Astrocyte (in vitro differentiated cells and primary cell): ENCODE data around the gene GDF7. TPM values are rescaled to one million over a fixed set of nuclear protein-coding genes. Genes with fewer than 3 reads are reported as not detected.
A peak's percentile ranks its signal among the peaks of the same experiment; 100 is the strongest.

ENCODE experiments used
- DNase-seq: peaks from one replicate; pipeline ENCODE4 v3.0.0-alpha.2; 2010; ENCODE audit warnings: low read depth
- FAIRE-seq: peaks from 2 replicates; lab custom pipeline; 2011; peaks lifted over from hg19 to GRCh38; lab: Jason Lieb, UNC
- H2AFZ ChIP-seq: 2 replicates; pipeline ENCODE4 v1.6.0; 2012; ENCODE audit warnings: low read depth, low read length, inconsistent platforms
- H3K27ac ChIP-seq: 2 replicates; pipeline ENCODE4 v1.5.1; 2011; ENCODE audit warnings: low read depth, low read length, inconsistent platforms
- H3K27me3 ChIP-seq: 2 replicates; pipeline ENCODE4 v1.6.0; 2011; ENCODE audit warnings: low read length, inconsistent platforms; ENCODE audit not compliant: insufficient read depth
- H3K36me3 ChIP-seq: 2 replicates; pipeline ENCODE4 v1.5.1; 2011; ENCODE audit warnings: low read length, inconsistent platforms; ENCODE audit not compliant: insufficient read depth
- H3K4me1 ChIP-seq: 2 replicates; pipeline ENCODE4 v1.5.1; 2011; ENCODE audit warnings: low read length, inconsistent platforms; ENCODE audit not compliant: insufficient read depth
- H3K4me2 ChIP-seq: 2 replicates; pipeline ENCODE4 v1.6.0; 2012; ENCODE audit warnings: low read length, inconsistent platforms
- H3K4me3 ChIP-seq: 2 replicates; pipeline ENCODE4 v1.5.1; 2011; ENCODE audit warnings: low read depth, mild to moderate bottlenecking, low read length, inconsistent platforms; ENCODE audit not compliant: insufficient read depth
- H3K79me2 ChIP-seq: 2 replicates; pipeline ENCODE4 v1.6.0; 2012; ENCODE audit warnings: mild to moderate bottlenecking, low read length, inconsistent platforms; ENCODE audit not compliant: insufficient read depth
- H3K9ac ChIP-seq: 2 replicates; pipeline ENCODE4 v1.6.0; 2012; ENCODE audit warnings: mild to moderate bottlenecking, low read length, inconsistent platforms
- H3K9me3 ChIP-seq: 2 replicates; pipeline ENCODE4 v1.5.1; 2012; ENCODE audit warnings: low read depth, mild to moderate bottlenecking, low read length, inconsistent platforms; ENCODE audit not compliant: insufficient read depth
- H4K20me1 ChIP-seq: 2 replicates; pipeline ENCODE4 v1.6.0; 2012; ENCODE audit warnings: low read length, inconsistent platforms; ENCODE audit not compliant: insufficient read depth
- H3K27ac Mint-ChIP-seq: one replicate; pipeline ENCODE4 v1.8.0; 2021; ENCODE audit warnings: mild to moderate bottlenecking, mixed read lengths; ENCODE audit not compliant: unreplicated experiment
- H3K27me3 Mint-ChIP-seq: one replicate; pipeline ENCODE4 v1.8.0; 2021; ENCODE audit warnings: low read depth, mixed read lengths; ENCODE audit not compliant: unreplicated experiment
- H3K36me3 Mint-ChIP-seq: one replicate; pipeline ENCODE4 v1.8.0; 2021; ENCODE audit warnings: low read depth, mixed read lengths; ENCODE audit not compliant: unreplicated experiment
- H3K4me1 Mint-ChIP-seq: one replicate; pipeline ENCODE4 v1.8.0; 2021; ENCODE audit warnings: low read depth, mixed read lengths; ENCODE audit not compliant: unreplicated experiment
- H3K4me3 Mint-ChIP-seq: one replicate; pipeline ENCODE4 v1.8.0; 2021; ENCODE audit warnings: mild to moderate bottlenecking, moderate library complexity, mixed read lengths; ENCODE audit not compliant: unreplicated experiment
- H3K9me3 Mint-ChIP-seq: one replicate; pipeline ENCODE4 v1.8.0; 2021; ENCODE audit warnings: mild to moderate bottlenecking, mixed read lengths; ENCODE audit not compliant: unreplicated experiment
- EZH2 ChIP-seq: IDR thresholded peaks from 2 replicates; pipeline ENCODE4 v1.6.1; 2012; ENCODE audit warnings: mild to moderate bottlenecking, low read length, inconsistent platforms; ENCODE audit not compliant: insufficient read depth
- total RNA-seq: library from RNA; stranded (reverse); gene quantifications from 2 replicates; pipeline ENCODE4 v1.2.1, GENCODE V29; 2021
- TF ChIP-seq, protein P1 (sequence below): IDR thresholded peaks from 2 replicates; pipeline ENCODE4 v1.5.1; 2011; ENCODE audit warnings: low read depth, mild to moderate bottlenecking, inconsistent platforms, low read length, moderate library complexity; ENCODE audit not compliant: insufficient read depth

Gene GDF7
- total RNA-seq, 1 donor from 2014 or later, result 1.9 TPM

DNA sequence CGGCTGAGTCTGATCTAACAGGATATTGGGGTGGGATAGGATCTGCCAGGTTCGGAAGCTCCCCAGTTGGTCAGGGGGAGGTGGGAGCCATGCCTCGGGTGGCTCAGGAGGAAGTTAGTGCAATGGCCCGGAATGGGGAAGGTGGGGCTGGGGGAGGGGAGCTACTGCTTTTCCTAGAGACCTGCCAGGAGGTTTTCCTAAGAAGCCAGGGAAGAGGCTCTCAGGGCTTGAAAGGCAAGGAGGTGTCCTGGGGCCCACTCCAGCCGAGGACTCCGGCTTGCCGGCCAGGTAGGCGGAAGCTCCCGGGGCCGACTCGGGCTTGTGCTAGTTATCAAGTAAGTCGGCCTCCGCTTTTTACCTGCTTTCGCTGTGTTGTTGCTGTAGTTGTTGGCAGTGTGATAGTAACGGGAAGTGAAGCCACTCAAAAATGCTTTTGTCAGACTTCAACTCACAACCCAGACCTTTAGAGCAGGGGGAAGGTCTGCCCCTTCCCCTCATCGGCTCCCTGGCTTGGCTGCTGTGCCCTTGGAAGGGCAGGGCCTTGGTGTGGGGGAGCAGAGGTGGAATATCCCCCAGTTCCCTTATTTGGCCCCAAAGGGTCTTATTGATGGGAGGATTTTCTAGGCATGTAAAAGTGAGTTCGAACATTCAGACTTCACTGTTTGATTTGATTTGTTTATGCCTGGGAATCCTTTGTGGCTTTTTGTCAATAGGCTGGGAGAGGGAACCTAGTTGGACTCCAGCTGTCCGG is 5.4 kb downstream of the GDF7 start:
- peaks cover 65% of the 10 kb centered on the region for H3K27me3 ChIP-seq
- peaks cover 4% of the 10 kb centered on the region for H3K9me3 Mint-ChIP-seq
- H3K4me3 Mint-ChIP-seq, result no peak overlapping the region
- peaks cover 10% of the 10 kb centered on the region for H3K4me1 ChIP-seq
- no peaks in the 10 kb centered on the region for H3K36me3 Mint-ChIP-seq
- TF ChIP-seq, protein P1, sequence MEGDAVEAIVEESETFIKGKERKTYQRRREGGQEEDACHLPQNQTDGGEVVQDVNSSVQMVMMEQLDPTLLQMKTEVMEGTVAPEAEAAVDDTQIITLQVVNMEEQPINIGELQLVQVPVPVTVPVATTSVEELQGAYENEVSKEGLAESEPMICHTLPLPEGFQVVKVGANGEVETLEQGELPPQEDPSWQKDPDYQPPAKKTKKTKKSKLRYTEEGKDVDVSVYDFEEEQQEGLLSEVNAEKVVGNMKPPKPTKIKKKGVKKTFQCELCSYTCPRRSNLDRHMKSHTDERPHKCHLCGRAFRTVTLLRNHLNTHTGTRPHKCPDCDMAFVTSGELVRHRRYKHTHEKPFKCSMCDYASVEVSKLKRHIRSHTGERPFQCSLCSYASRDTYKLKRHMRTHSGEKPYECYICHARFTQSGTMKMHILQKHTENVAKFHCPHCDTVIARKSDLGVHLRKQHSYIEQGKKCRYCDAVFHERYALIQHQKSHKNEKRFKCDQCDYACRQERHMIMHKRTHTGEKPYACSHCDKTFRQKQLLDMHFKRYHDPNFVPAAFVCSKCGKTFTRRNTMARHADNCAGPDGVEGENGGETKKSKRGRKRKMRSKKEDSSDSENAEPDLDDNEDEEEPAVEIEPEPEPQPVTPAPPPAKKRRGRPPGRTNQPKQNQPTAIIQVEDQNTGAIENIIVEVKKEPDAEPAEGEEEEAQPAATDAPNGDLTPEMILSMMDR, result no peak
- peak; percentile 34 for TF ChIP-seq EZH2
- H3K36me3 ChIP-seq, result no peaks in the 10 kb centered on the region
- H3K9me3 ChIP-seq, result no peaks in the 10 kb centered on the region
- DNase-seq (no peak), FAIRE-seq (no peak)
- no peak overlapping the region for H3K9ac ChIP-seq
- no peaks in the 10 kb centered on the region for H3K79me2 ChIP-seq
- peaks cover 10% of the 10 kb centered on the region for H4K20me1 ChIP-seq
- H3K27ac ChIP-seq, result no peak overlapping the region
- no peak overlapping the region for H3K4me3 ChIP-seq
- H3K4me2 ChIP-seq, result no peak overlapping the region
- no peak overlapping the region for H2AFZ ChIP-seq
- peaks cover 50% of the 10 kb centered on the region for H3K27me3 Mint-ChIP-seq
- H3K4me1 Mint-ChIP-seq, result peaks cover 4% of the 10 kb centered on the region
- no peak overlapping the region for H3K27ac Mint-ChIP-seq

- Histone ChIP-seq H3K27ac (no peak overlapping the region), H3K27me3 (peaks cover 51% of the 10 kb centered on the region), H3K9ac (no peak overlapping the region), H2AFZ (no peak overlapping the region), H4K20me1 (peaks cover 4% of the 10 kb centered on the region), H3K36me3 (no peaks in the 10 kb centered on the region), H3K4me1 (peaks cover 10% of the 10 kb centered on the region), H3K4me2 (no peak overlapping the region), H3K9me3 (no peaks in the 10 kb centered on the region), H3K4me3 (no peak overlapping the region), H3K79me2 (no peaks in the 10 kb centered on the region)
- peaks cover 4% of the 10 kb centered on the region for H3K4me1 Mint-ChIP-seq
- no peak overlapping the region for H3K27ac Mint-ChIP-seq
- peaks cover 4% of the 10 kb centered on the region for H3K9me3 Mint-ChIP-seq
- FAIRE-seq (no peak), DNase-seq (no peak)
- H3K36me3 Mint-ChIP-seq, result peaks cover 2% of the 10 kb centered on the region
- peaks cover 39% of the 10 kb centered on the region for H3K27me3 Mint-ChIP-seq
- TF ChIP-seq, protein P1, result no peak
- TF ChIP-seq EZH2, result no peak
- no peak overlapping the region for H3K4me3 Mint-ChIP-seq
Observed at GRCh38 chr2:20673686-20674308, 6.9 kb downstream of the GDF7 start.
